ENCODE results near the gene VIPR1.

The VIPR1 gene

DNA sequence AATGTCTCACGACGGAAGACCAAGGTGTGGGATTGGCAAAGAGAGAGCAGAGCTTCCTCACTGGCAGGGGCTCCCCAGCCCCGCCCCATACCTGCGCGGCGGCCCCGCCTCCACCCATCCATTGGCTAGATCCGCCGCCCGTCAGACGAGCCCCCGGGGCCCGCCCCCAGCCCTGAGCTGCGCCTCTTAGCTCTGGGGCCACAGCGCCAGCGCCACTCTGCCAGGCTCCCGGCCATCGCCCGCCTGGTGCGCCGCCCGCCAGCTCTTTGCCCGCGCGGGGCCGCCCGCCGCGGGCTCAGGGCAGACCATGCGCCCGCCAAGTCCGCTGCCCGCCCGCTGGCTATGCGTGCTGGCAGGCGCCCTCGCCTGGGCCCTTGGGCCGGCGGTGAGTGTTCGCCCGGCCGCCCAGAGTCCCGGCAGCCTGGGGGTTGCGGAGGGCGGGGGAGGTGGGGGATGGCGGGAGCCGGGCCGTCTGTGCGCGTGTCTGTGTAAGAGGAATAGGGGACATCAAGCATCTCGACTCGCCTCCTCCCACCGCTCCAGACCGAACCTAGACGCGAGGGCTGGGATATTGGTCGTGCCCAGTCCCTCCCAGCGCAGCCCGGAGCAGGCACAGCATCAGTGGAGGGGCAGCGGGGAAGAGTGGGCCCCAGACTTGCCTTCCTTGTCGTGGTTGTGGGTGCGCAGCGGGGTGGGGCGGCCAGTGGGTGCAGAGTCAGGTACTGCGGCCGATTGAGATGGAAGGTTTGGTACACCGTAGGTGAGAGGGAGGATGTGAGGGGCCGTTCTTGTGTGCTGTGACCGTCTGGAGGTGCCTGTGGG lies at the start of gene VIPR1:
Gene VIPR1 (plus strand): TSS at position 215 of the 822 bp plus-strand sequence. CDS start 93 bp downstream, at position 308.
- DNase-seq: peak; percentile 89

DNA sequence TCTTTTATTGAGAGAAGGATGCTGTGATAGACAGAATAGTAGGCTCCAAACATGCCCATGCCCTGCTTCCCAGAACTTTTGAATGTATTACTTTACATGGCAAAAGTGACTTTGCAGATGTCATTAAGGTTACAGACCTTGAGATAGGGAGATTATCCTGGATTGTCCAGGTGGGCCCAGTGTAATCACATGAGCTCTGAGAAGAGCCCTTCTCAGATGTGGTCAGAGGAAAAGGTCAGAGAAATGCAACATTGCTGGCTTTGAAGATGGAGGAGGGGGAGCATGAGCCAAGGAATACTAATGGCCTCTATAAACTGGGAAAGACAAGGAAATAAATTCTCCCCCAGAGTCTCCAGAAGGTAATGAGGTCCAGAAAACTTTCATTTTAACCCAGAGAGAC lies 46.2 kb upstream of the VIPR1 start:
- no peak for DNase-seq

DNA sequence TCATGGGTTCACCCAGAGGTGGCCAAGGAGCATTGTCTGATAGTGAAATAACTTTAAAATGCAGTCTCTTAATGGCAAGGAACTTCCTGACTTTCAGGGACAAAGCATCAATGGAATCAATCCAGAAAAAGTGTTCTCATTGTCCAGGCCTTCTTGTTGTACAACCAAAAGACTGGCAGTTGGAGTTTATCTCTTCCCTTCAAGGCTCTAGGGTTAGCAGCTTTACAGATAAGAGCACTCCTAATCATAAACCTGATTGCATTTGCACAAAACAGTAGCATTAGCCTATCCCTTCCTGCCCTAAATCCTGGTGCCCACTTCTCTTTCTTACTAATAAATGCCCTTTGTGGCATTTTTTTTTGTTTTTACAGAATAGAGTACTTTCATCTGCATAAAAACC lies 43.3 kb upstream of the VIPR1 start:
- DNase-seq: peak; percentile 65

DNA sequence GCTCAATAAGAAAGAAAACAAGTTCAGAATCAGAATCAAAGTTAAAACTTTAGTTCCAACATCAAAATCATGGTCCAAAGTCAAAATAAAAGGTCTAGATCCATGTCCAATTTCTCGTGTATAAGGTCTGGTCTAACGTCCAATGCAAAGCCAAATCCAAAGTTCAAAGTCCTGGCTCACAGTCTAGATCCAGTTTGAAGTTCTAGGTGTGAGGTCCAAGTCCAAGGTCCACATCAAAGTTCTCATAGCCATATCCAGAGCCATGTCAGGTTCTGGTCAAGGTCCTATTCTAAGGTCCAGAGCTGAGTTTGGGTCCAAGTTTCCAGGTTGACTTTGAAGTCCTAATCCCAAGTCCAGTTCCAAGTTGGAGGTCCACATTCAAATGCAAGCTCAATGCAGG lies 40.7 kb upstream of the VIPR1 start:
- no peak for DNase-seq

DNA sequence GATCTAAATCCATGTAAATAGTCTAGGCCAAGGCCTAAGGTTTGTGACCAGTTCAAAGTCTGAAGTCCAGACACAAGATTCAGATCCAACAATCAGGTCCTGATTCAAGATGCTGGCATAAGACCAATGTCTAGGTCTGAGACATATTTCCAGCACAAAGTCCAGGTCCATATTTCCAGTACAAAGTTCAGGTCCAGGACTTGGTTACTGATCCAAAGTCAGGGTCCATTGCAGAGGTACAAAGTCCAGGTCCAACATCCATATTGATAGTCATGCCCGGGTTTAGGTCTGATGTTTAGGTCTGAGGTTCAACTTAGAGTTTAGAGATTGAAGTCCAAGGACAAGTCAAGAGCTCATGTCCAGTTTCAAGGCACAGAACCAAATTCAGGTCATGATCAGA lies 39.4 kb upstream of the VIPR1 start:
- no peak for DNase-seq

DNA sequence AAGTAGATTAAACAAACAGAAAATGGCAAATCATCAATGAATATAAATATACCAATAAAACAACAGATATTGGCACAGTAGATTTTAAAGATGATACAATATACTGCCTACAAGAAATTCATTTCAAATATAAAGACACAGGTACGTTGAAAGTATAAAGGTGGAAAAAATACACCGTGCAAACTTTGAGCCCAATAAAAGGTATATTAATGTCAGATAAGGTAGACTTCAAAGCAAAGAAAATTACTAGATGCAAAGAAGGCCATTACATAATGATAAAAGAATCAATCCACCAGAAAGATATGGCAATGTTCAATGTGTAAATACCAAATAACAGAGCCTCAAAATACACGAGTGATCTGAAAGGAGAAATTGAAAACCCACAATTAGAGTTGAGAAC lies 34.3 kb upstream of the VIPR1 start:
- no peak for DNase-seq

DNA sequence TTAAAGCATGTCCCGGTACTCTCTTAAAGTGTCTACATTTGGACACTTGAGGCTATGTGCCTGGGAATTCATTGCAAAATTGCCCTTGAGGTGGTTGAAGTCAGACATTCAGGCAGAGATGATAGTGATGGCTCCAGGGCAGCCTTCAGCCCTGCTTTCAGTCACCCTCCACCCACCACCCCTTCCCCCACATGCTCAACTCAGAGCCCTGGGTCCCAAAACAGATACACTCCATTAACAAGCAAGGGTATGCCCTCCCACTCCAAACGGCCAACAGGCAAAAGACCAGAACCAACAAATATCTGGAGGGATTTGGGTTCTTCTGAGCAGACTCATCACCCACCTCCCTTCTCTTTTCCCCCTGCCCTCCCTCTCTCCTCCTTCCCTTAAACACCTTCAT lies 29.9 kb upstream of the VIPR1 start:
- DNase-seq: no peak

DNA sequence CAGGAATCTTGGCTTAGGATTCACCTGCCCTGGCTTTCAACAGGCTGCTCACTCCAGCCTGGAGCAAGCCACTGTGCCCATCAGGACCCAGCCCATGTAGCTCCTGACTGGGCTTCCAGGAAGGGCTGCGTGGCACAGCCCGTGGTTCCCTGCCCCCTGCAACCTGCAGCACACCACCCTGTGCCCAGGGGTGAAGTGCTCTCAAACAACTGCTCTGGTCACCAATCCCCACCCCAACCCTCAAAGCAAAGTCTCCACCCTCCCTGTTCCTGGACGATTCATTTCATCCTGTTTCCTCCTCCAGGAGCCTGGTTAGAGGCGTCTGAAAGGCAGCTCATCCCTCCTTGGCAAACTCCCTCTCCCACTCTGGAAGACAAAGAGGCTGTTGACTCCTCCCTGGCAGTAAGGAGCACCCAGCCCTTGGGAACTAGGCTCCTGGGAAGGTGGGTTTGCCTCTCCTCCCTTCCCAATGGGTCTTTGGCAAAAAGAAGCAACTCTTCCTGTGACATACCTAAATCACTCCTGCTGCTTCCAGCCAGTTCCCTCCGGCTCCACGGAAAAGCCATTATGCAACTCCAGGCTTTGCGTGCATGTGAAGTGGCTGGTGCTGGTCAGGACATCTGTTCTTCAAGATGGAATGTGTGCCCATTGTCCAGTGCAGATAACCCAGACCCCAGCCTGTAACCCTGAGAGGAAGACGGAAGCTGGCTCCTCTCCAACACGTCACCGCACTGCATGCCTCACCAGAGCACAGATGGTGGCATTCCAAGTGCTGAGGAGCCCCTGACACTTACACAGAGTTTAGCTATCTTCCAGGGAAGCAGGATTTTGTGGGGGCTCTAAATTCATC lies 29.1 kb upstream of the VIPR1 start:
- DNase-seq: peak; percentile 55

GRCh38 chr3:42476225-42477125 lies 26.0 kb upstream of the VIPR1 start:
- DNase-seq: peak; percentile 34

- no peak for DNase-seq
Observed at GRCh38 chr3:42477696-42478095, 24.7 kb upstream of the VIPR1 start.

DNA sequence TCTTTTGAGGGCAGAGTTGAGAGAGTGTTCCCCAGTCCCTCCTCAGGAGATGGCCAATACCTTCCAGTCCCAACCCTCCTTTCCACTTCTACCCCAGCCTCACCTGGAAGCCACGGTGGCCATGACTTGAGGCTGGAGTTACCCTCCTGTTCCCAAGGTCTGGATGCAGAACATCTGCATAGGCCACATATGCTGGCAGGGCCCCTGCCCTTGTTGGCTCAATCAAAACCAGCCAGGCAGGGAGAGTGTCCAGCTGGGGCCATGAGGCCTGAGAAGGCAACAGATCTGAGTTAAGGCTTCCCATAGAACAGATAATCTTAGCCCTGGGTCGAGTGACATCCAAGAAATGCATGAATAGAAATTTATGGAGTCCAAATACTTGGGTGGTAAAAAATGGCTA lies 23.6 kb upstream of the VIPR1 start:
- DNase-seq: no peak

- DNase-seq: no peak
Observed at GRCh38 chr3:42486814-42487565, 15.5 kb upstream of the VIPR1 start.

DNA sequence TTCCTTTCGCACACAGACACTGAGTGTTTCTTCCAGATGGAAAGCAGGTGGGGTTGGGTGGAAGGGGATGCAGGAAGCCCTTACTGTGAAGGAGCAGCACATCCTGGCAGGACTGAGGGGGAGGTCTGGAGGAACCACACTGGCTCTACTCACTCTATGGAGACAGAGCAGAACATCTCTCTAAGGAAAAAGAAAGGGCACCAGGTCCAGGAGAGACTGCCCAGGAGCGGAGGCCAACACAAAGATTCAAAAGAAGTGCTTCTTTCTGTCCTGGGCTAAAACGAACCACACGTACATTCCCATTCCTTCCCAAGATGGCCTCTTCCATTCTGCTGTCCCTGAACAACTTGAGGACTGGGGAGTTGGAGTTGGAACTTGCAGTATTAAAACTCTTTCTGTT lies 13.8 kb upstream of the VIPR1 start:
- no peak for DNase-seq

DNA sequence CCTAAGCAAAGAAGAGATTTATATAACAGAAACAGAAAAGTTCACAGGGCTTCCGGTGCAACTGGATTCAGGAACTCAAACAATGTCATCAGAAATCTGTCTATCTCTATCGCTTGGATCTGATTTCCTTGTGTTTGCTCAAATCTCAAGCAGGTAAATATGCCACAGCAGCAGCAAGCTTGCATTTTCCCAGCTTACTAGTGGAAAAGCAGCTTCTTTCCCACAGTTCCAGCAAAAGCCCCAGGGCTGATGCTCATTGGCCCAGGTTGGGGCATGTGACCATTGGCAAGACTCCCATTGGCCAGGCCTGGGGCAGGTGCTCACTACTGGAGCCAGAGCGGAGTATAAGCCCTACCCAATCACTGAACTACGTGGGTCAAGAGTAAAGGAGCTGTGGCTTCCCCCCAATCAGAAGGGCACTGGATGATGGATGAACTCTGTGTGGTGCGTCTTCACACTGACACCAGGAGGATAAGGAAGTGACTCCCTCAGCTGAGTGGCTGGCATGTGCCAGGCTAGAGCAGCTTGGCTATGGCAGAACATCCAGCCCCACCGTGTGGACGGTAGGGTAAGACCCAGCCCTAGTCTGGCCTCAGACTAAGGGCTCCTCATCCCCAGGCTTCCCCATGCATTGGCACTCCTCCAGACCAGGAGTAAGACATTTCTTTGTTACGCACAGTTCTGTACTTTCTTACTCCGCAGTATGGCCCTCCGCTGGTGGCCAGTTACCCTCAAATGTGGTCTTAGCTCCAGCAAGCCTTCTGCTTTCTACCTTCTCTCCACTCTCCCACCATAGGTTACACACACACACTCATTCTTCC lies 13.1 kb upstream of the VIPR1 start:
- DNase-seq: no peak

DNA sequence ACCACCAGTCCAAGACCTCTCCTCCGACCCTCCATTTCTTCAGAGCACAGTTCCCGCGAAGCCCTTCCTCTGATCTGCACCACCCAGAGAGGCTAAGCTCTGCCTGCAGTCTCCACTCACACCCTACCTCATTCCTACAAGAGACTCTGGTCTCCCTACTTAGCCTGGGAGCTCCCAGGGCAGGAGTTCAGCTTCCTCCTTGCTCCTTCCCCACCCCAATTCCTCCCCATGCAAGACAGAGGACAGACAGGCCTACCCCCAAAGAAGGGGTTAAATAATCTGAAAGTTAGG lies 12.6 kb upstream of the VIPR1 start:
- DNase-seq: no peak

GRCh38 chr3:42490243-42490642 lies 12.2 kb upstream of the VIPR1 start:
- peak; percentile 72 for DNase-seq

- no peak for DNase-seq
Observed at GRCh38 chr3:42491881-42492507, 10.4 kb upstream of the VIPR1 start.

GRCh38 chr3:42492508-42493080 lies 9.8 kb upstream of the VIPR1 start:
- DNase-seq: peak; percentile 45

DNA sequence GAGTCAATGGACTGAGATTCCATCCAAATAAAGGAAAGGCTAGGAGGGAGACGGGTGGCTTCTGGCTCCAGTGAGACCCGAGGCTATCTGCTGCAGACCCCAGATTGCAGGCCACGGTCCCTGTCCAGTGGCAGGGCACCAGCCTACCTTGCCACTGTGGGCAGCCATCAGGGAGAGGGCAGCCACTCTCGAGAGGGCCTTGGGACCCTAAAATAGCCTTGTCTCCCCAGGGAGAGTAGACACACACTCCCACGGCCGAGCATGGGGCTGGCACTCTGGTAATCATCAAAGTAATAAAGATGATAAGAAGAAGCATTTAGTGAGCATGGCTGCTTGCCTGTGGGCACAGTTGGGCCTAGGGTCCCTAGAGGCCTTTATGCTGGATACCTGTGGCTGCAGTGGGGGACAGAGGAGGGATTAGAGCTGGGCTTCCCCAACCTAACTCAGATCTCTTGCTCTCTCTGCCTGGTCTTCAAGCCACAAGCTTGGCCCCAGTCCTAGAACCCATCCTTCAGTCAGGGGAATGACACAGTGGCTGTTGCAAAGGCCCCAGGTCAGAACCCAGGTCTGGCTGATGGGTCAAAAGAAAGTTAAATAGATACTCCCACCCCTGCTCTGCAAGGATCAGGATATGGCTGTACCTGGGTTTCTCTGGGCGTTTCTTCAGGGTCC lies 9.2 kb upstream of the VIPR1 start:
- DNase-seq: no peak

- no peak for DNase-seq
Observed at GRCh38 chr3:42493798-42494151, 8.7 kb upstream of the VIPR1 start.

Measured in hematopoietic multipotent progenitor cell treated with erythropoietin and hydrocortisone succinate and interleukin-3 and kit ligand, for 4 days (in vitro differentiated cells).